ENCODE results near the gene CTBP1.
A peak's percentile ranks its signal among the peaks of the same experiment; 100 is the strongest.

CTBP1 gene

GRCh38 chr4:1291091-1291490 is 42.2 kb upstream of the CTBP1 start:
- peak overlapping the region; percentile 94 to 95 for H3K27ac Mint-ChIP-seq
- H3K36me3 Mint-ChIP-seq (ENCODE audit: insufficient read depth): peaks cover 18% of the 10 kb centered on the region
- H3K27me3 Mint-ChIP-seq: no peaks in the 10 kb centered on the region
- H3K4me3 Mint-ChIP-seq: peak overlapping the region; percentile 93
- H3K9me3 Mint-ChIP-seq: no peaks in the 10 kb centered on the region
- DNase-seq: no peak
- no peak for ATAC-seq (replicated peaks)
- H3K4me1 Mint-ChIP-seq (ENCODE audit: low read depth in 2 of 2): peaks cover 32 to 41% of the 10 kb centered on the region in 2 donors

GRCh38 chr4:1290165-1290977 is 41.4 kb upstream of the CTBP1 start:
- DNase-seq (no peak), ATAC-seq (replicated peaks) (no peak)
- H3K27ac Mint-ChIP-seq: peak overlapping the region; percentile 94 to 95
- peak overlapping the region; percentile 93 for H3K4me3 Mint-ChIP-seq
- H3K4me1 Mint-ChIP-seq (ENCODE audit: low read depth in 2 of 2): peaks cover 32 to 41% of the 10 kb centered on the region in 2 donors
- H3K36me3 Mint-ChIP-seq (ENCODE audit: insufficient read depth): peaks cover 16% of the 10 kb centered on the region
- H3K9me3 Mint-ChIP-seq: no peaks in the 10 kb centered on the region
- H3K27me3 Mint-ChIP-seq: no peaks in the 10 kb centered on the region

GRCh38 chr4:1289207-1290164 is 40.6 kb upstream of the CTBP1 start, which contains the start of gene MAEA:
TSS of gene MAEA (plus strand) at chr4:1289891. CDS start at chr4:1289914, 23 bp downstream.
- Mint-ChIP-seq H3K4me3 (peak within 1 kb of the TSS; percentile 93), H3K27me3 (no peaks in the 10 kb centered on the region), H3K4me1 (ENCODE audit: low read depth in 2 of 2) (peaks cover 32 to 36% of the 10 kb centered on the region in 2 donors), H3K27ac (peak within 1 kb of the TSS; percentile 94 to 95), H3K9me3 (no peaks in the 10 kb centered on the region), H3K36me3 (ENCODE audit: insufficient read depth) (peaks cover 14% of the 10 kb centered on the region)
- ATAC-seq (replicated peaks): peak; percentile 95
- DNase-seq: peak; percentile 96 to 97 (median 96)

GRCh38 chr4:1288786-1289185 is 39.9 kb upstream of the CTBP1 start:
- Mint-ChIP-seq H3K27me3 (no peaks in the 10 kb centered on the region), H3K9me3 (no peaks in the 10 kb centered on the region), H3K4me1 (ENCODE audit: low read depth in 2 of 2) (peaks cover 31% of the 10 kb centered on the region in 2 donors)

GRCh38 chr4:1285790-1286553 is 37.0 kb upstream of the CTBP1 start:
- Mint-ChIP-seq H3K36me3 (ENCODE audit: insufficient read depth) (peaks cover 4% of the 10 kb centered on the region), H3K27ac (no peak overlapping the region), H3K9me3 (no peaks in the 10 kb centered on the region), H3K27me3 (peaks cover 6 to 9% of the 10 kb centered on the region in 2 donors), H3K4me1 (ENCODE audit: low read depth in 2 of 2) (peaks cover 8 to 10% of the 10 kb centered on the region in 2 donors), H3K4me3 (no peak overlapping the region)
- ATAC-seq (replicated peaks): no peak
- peak in 2 of 3 experiments; percentile 29 to 38 for DNase-seq

More at GRCh38 chr4:1288786-1289185, 39.9 kb upstream of the CTBP1 start:
- DNase-seq (no peak), ATAC-seq (replicated peaks) (no peak)
- Mint-ChIP-seq H3K4me3 (peak overlapping the region; percentile 93), H3K27ac (peak overlapping the region; percentile 94 to 95), H3K36me3 (ENCODE audit: insufficient read depth) (peaks cover 14% of the 10 kb centered on the region)

- peaks cover 6 to 9% of the 10 kb centered on the region in 2 donors for H3K27me3 Mint-ChIP-seq
- DNase-seq: no peak
- no peaks in the 10 kb centered on the region for H3K9me3 Mint-ChIP-seq
- no peak overlapping the region for H3K27ac Mint-ChIP-seq
- ATAC-seq (replicated peaks): no peak
- H3K4me3 Mint-ChIP-seq: no peak overlapping the region
- peaks cover under 1 to 3% of the 10 kb centered on the region in 2 donors for H3K4me1 Mint-ChIP-seq (ENCODE audit: low read depth in 2 of 2)
- H3K36me3 Mint-ChIP-seq (ENCODE audit: insufficient read depth): peaks cover 4% of the 10 kb centered on the region
These were observed 36.3 kb upstream of the CTBP1 start for GRCh38 chr4:1285151-1285789.

GRCh38 chr4:1283711-1284110 is 34.8 kb upstream of the CTBP1 start:
- no peaks in the 10 kb centered on the region for H3K4me1 Mint-ChIP-seq (ENCODE audit: low read depth in 2 of 2)
- no peak for DNase-seq
- no peak for ATAC-seq (replicated peaks)
- no peak overlapping the region for H3K4me3 Mint-ChIP-seq
- H3K27ac Mint-ChIP-seq: no peak overlapping the region
- no peaks in the 10 kb centered on the region for H3K36me3 Mint-ChIP-seq (ENCODE audit: insufficient read depth)
- peaks cover 6 to 16% of the 10 kb centered on the region in 2 donors for H3K27me3 Mint-ChIP-seq
- no peaks in the 10 kb centered on the region for H3K9me3 Mint-ChIP-seq

- no peak for ATAC-seq (replicated peaks)
- no peak for DNase-seq
- Mint-ChIP-seq H3K4me3 (no peak overlapping the region), H3K36me3 (ENCODE audit: insufficient read depth) (no peaks in the 10 kb centered on the region), H3K27ac (no peak overlapping the region), H3K27me3 (peaks cover 6 to 16% of the 10 kb centered on the region in 2 donors), H3K4me1 (ENCODE audit: low read depth in 2 of 2) (no peaks in the 10 kb centered on the region), H3K9me3 (no peaks in the 10 kb centered on the region)
These were observed 30.3 kb upstream of the CTBP1 start for GRCh38 chr4:1279253-1279652.

- no peak for ATAC-seq (replicated peaks)
- DNase-seq: no peak
- Mint-ChIP-seq H3K27me3 (peaks cover 6 to 16% of the 10 kb centered on the region in 2 donors), H3K36me3 (ENCODE audit: insufficient read depth) (no peaks in the 10 kb centered on the region), H3K4me1 (ENCODE audit: low read depth in 2 of 2) (no peaks in the 10 kb centered on the region), H3K4me3 (no peak overlapping the region), H3K27ac (no peak overlapping the region), H3K9me3 (no peaks in the 10 kb centered on the region)
These were observed 29.0 kb upstream of the CTBP1 start for GRCh38 chr4:1277667-1278665.

GRCh38 chr4:1276984-1277383 is 28.1 kb upstream of the CTBP1 start:
- H3K27me3 Mint-ChIP-seq: peaks cover 0 to 7% of the 10 kb centered on the region in 2 donors
- no peak overlapping the region for H3K27ac Mint-ChIP-seq
- no peak overlapping the region for H3K4me3 Mint-ChIP-seq
- no peak for ATAC-seq (replicated peaks)
- H3K36me3 Mint-ChIP-seq (ENCODE audit: insufficient read depth): no peaks in the 10 kb centered on the region
- DNase-seq: no peak
- H3K9me3 Mint-ChIP-seq: no peaks in the 10 kb centered on the region
- no peaks in the 10 kb centered on the region for H3K4me1 Mint-ChIP-seq (ENCODE audit: low read depth in 2 of 2)

GRCh38 chr4:1274871-1275270 is 25.9 kb upstream of the CTBP1 start:
- no peak overlapping the region for H3K4me3 Mint-ChIP-seq
- H3K27ac Mint-ChIP-seq: no peak overlapping the region
- DNase-seq (no peak), ATAC-seq (replicated peaks) (no peak)
- no peaks in the 10 kb centered on the region for H3K9me3 Mint-ChIP-seq
- peaks cover 4% of the 10 kb centered on the region for H3K36me3 Mint-ChIP-seq (ENCODE audit: insufficient read depth)
- H3K27me3 Mint-ChIP-seq: peaks cover 0 to 7% of the 10 kb centered on the region in 2 donors
- H3K4me1 Mint-ChIP-seq (ENCODE audit: low read depth in 2 of 2): no peaks in the 10 kb centered on the region

- no peak overlapping the region for H3K27ac Mint-ChIP-seq
- DNase-seq (no peak), ATAC-seq (replicated peaks) (no peak)
- peaks cover 13% of the 10 kb centered on the region for H3K36me3 Mint-ChIP-seq (ENCODE audit: insufficient read depth)
- no peaks in the 10 kb centered on the region for H3K9me3 Mint-ChIP-seq
- H3K4me1 Mint-ChIP-seq (ENCODE audit: low read depth in 2 of 2): peaks cover 8 to 9% of the 10 kb centered on the region in 2 donors
- no peak overlapping the region for H3K4me3 Mint-ChIP-seq
- H3K27me3 Mint-ChIP-seq: no peaks in the 10 kb centered on the region
These were observed 22.8 kb upstream of the CTBP1 start for GRCh38 chr4:1271686-1272085.

Data from effector memory CD8-positive, alpha-beta T cell (primary cell).